ES-I3 (cell line): ENCODE measurements around the gene PPP6R1.
A peak's percentile ranks its signal among the peaks of the same experiment; 100 is the strongest.

ENCODE experiments used
- H3K36me3 ChIP-seq: 2 replicates; pipeline ENCODE4 v1.6.1; 2013; ENCODE audit warnings: mild to moderate bottlenecking, low read length, control low read depth, moderate library complexity; ENCODE audit not compliant: insufficient read depth
- H3K4me1 ChIP-seq: 2 replicates; pipeline ENCODE4 v1.6.1; 2013; ENCODE audit warnings: mild to moderate bottlenecking, control low read depth, low read length; ENCODE audit not compliant: insufficient read depth
- H3K9ac ChIP-seq: 2 replicates; pipeline ENCODE4 v1.6.1; 2013; ENCODE audit warnings: low read depth, mild to moderate bottlenecking, low read length, moderate library complexity
- H3K9me3 ChIP-seq: 2 replicates; pipeline ENCODE4 v1.6.1; 2013; ENCODE audit warnings: mild to moderate bottlenecking, low read length, moderate library complexity; ENCODE audit not compliant: control insufficient read depth, insufficient read depth

PPP6R1 gene

DNA sequence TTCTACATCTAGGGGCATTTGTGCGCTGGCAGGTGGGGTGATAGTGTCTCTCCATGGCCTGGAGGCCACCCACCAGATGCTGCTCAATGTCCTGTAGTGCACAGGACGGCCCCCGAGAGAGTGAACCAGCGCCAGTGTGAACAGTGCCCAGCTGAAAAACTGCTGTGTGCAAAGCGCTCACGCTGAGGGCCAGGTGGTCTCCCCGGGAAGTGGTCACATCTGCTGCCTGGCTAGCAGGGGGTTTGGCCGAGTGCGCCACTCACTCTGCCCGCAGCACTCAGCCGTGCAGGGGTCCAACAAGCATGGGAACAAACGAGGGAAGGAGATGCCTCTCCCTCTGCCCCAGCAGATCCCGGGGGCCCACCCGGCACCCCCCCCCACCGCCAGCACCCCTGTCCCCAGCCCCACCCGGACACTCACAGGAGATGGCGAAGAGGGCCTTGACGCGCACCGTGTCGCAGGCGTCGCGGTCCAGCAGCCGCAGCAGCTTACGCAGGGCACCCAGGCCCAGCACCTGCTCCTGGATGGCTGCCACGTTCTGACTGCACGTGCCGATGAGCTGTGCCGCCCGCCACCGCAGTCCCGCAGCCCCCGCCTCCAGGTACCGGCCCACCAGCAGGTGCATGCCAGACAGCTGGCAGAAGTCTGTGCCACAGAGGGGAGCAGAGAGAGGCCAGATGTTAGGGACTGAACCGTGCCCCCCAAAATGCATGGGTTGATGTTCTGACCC lies 15.3 kb upstream of the PPP6R1 start:
- no peak overlapping the region for H3K9ac ChIP-seq
- no peaks in the 10 kb centered on the region for H3K9me3 ChIP-seq
- no peaks in the 10 kb centered on the region for H3K36me3 ChIP-seq
- 0 out of 2 replicates have a peak, but pooled peaks cover 2% of the 10 kb centered on the region for H3K4me1 ChIP-seq

DNA sequence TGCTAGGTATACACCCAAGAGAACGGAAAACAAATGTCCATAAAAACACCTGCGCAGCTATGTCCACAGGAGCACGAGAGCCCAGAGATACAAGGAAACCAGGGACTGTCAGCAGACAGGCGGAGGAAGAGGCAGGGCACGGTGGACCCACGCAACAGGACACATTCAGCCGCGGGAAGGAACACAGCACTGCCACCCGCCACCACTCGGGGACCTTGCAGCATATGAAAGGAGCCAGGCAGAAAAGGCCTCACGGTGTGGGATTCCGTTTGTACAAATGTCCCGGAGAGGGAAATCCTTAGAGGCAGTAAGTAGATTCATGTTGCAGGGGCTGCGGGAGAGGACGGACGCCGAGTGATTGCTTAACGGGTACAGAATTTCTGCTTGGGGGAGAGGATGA lies 13.3 kb upstream of the PPP6R1 start:
- no peaks in the 10 kb centered on the region for H3K36me3 ChIP-seq
- no peaks in the 10 kb centered on the region for H3K9me3 ChIP-seq
- H3K9ac ChIP-seq: no peak overlapping the region
- H3K4me1 ChIP-seq: no peaks in the 10 kb centered on the region

DNA sequence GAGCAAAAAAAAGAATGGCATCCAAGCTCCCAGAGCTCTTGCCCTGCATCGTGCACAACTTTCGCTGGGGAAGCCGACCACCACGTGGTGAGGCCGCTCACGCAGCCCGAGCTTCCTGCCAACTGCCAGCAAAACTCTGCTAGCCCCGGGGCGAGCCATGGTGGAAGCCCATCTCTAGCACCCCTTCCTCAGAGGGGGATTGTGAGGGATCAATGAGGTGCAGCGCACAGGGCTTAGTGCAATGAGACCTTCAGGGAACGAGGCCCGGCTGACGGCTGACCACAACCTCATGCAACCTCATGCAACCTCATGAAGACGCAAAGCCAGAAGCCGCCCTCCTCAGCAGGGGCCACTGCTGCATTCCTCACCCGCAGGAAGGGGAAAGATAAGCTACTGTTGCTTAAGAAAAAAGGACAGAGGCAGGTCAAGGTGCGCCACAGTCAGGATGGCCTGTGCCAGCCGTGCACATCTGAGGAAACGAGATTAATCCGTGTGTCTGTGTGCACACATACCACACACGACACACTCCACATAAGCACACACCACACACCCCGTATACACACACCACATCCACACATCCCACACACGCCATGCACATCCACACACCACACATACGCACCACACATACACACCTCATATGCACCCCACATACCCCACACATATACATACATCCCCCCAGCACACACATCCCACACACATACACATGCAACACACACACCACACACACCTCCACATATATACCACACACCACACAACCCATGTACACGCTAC lies 11.5 kb upstream of the PPP6R1 start:
- Histone ChIP-seq H3K9ac (no peak overlapping the region), H3K4me1 (no peaks in the 10 kb centered on the region), H3K36me3 (no peaks in the 10 kb centered on the region), H3K9me3 (no peaks in the 10 kb centered on the region)

DNA sequence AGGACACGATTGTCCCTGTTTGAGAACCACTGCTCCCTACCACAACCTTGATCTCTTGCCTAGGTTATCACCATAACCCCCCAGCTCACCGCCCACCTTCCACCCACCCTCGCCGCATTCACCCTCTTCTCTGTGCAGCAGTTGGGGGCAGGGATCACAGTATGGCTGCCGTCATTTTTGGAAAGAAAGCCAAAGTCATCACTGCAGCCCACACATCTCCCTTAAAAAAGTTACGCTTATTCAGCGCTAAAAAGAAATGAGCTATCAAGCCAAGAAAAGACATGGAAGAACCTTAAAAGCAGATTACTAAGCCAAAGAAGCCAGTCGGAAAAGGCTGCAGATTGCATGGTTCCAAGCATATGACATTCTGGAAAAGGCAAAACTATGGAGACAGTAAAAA lies 10.5 kb upstream of the PPP6R1 start:
- Histone ChIP-seq H3K9ac (no peak overlapping the region), H3K9me3 (no peaks in the 10 kb centered on the region), H3K4me1 (no peaks in the 10 kb centered on the region), H3K36me3 (no peaks in the 10 kb centered on the region)

GRCh38 chr19:55266840-55267239 lies 8.0 kb upstream of the PPP6R1 start:
- Histone ChIP-seq H3K9ac (no peak overlapping the region), H3K4me1 (no peaks in the 10 kb centered on the region), H3K36me3 (no peaks in the 10 kb centered on the region), H3K9me3 (no peaks in the 10 kb centered on the region)

- no peaks in the 10 kb centered on the region for H3K4me1 ChIP-seq
- H3K9ac ChIP-seq: no peak overlapping the region
- H3K36me3 ChIP-seq: no peaks in the 10 kb centered on the region
- no peaks in the 10 kb centered on the region for H3K9me3 ChIP-seq
Measured at GRCh38 chr19:55266404-55266803, 7.6 kb upstream of the PPP6R1 start.

DNA sequence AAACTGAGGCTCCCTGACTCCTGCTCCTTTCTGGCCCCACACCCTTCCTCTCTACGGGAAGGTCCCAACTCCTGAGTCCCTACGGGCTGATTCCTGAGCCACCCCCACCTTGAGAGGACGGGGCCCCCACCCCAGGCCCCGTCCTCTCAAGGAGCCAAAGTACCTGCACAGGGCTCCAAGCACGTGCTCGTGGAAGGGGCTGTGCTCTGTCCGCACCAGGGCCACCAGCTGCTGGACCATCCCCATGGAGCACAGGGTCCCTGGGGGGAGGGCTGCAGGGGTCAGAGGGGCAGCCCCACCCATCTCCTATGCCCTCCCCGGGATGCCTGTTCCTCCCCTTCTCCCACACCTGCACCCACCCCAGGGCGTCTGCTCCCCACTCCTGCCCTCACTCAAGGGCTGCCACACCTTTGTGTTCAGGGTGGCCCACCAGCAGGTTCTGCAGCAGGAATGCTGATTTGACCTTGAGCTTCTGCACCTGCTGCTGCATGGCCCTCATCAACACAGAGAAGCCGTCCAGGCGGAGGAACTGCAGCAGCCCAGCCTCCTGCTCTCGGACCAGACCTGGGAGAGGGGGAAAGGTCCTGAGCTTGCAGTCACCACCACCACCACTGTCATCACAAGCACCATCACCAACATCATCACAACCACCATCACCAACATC lies 7.0 kb upstream of the PPP6R1 start:
- H3K9me3 ChIP-seq: no peaks in the 10 kb centered on the region
- no peaks in the 10 kb centered on the region for H3K36me3 ChIP-seq
- H3K9ac ChIP-seq: no peak overlapping the region
- no peaks in the 10 kb centered on the region for H3K4me1 ChIP-seq

- H3K4me1 ChIP-seq: peaks cover 4% of the 10 kb centered on the region
- H3K9ac ChIP-seq: no peak overlapping the region
- no peaks in the 10 kb centered on the region for H3K36me3 ChIP-seq
- H3K9me3 ChIP-seq: no peaks in the 10 kb centered on the region
Measured at GRCh38 chr19:55265173-55265572, 6.4 kb upstream of the PPP6R1 start.

DNA sequence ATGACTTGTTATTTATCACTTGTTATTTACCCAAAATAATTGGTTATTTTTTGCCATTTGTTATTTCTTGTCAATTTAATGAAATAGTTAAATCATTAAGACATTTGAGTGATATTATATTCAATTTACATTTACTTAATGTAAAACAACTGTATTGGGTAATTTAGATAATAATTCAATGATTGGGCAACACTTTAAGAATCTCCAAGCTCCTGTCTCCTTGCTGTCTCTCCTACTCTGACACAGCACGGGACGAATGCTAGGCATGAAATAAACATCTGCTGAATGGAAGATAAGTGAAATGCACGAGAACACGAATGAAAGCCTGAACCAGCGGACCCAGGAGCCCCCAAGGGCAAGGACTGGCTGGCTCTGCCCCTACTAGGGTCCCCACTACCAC lies 5.7 kb upstream of the PPP6R1 start:
- H3K9me3 ChIP-seq: no peaks in the 10 kb centered on the region
- H3K36me3 ChIP-seq: no peaks in the 10 kb centered on the region
- no peak overlapping the region for H3K9ac ChIP-seq
- peaks cover 4% of the 10 kb centered on the region for H3K4me1 ChIP-seq

- H3K9me3 ChIP-seq: no peaks in the 10 kb centered on the region
- H3K4me1 ChIP-seq: peaks cover 4% of the 10 kb centered on the region
- H3K36me3 ChIP-seq: no peaks in the 10 kb centered on the region
- H3K9ac ChIP-seq: no peak overlapping the region
Measured at GRCh38 chr19:55262359-55262758, 3.5 kb upstream of the PPP6R1 start.

DNA sequence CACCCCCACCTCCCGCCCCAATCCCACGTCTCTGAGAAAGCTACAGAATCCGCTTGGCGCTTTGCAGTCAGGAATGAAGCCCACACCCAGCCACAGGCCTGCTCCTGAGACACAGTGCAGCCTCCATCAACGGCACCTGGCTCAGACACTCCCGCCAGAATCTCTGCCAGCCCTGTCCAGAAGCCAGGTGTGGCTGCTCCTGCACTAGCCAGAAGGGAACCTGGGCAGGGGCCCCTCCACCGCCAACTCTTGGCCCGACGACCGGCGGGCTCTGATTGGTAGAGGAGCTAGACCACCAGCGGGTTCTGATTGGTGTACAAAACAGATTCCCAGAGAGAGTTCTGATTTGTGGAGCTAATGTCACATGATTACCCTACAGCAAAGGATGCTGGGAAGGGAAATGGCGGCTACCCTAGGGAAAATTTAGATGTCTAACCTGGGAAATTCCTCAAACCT lies 2.9 kb upstream of the PPP6R1 start:
- H3K4me1 ChIP-seq: peaks cover 8% of the 10 kb centered on the region
- no peaks in the 10 kb centered on the region for H3K36me3 ChIP-seq
- H3K9me3 ChIP-seq: no peaks in the 10 kb centered on the region
- no peak overlapping the region for H3K9ac ChIP-seq

- H3K9ac ChIP-seq: peak overlapping the region; percentile 89
- H3K4me1 ChIP-seq: peaks cover 15% of the 10 kb centered on the region
- H3K36me3 ChIP-seq: no peaks in the 10 kb centered on the region
Measured at GRCh38 chr19:55259540-55260210, 858 bp upstream of the PPP6R1 start.

GRCh38 chr19:55258476-55258827 lies 365 bp downstream of the PPP6R1 start:
- peak overlapping the region; percentile 89 for H3K9ac ChIP-seq
- no peaks in the 10 kb centered on the region for H3K36me3 ChIP-seq
- no peaks in the 10 kb centered on the region for H3K9me3 ChIP-seq
- H3K4me1 ChIP-seq: peaks cover 25% of the 10 kb centered on the region

More at GRCh38 chr19:55259540-55260210, 858 bp upstream of the PPP6R1 start:
- no peaks in the 10 kb centered on the region for H3K9me3 ChIP-seq
